GF-D8 (cell line): ENCODE results near the gene ACOT9.
"Not testable (repeated sequence)": the region's sequence is repeated elsewhere in the genome, so short reads cannot be mapped to it uniquely, and the experiment has no call there.

Experiments
- DNase-seq: peaks from one replicate; lab custom pipeline; 2025; lab: John Stamatoyannopoulos, UW

The ACOT9 gene

GRCh38 chrX:23742697-23743622 is at the start of gene ACOT9:
Gene ACOT9, minus strand, starts transcription at chrX:23743276. Its CDS starts 132 bp downstream, at chrX:23743144.
- peak; percentile 61 for DNase-seq

- no peak for DNase-seq
Measured at GRCh38 chrX:23790155-23790497, 47.0 kb upstream of the ACOT9 start.

GRCh38 chrX:23789386-23790154 is 46.5 kb upstream of the ACOT9 start:
- DNase-seq = no peak

GRCh38 chrX:23788946-23789345 is 45.9 kb upstream of the ACOT9 start:
- DNase-seq = no peak

GRCh38 chrX:23788521-23788920 is 45.4 kb upstream of the ACOT9 start:
- DNase-seq = no peak

GRCh38 chrX:23787745-23788118 is 44.7 kb upstream of the ACOT9 start:
- no peak for DNase-seq

GRCh38 chrX:23786268-23786815 is 43.3 kb upstream of the ACOT9 start:
- DNase-seq = no peak

- DNase-seq = no peak
Measured at GRCh38 chrX:23785580-23785979, 42.5 kb upstream of the ACOT9 start.

GRCh38 chrX:23784470-23785331 is 41.6 kb upstream of the ACOT9 start:
- peak; percentile 67 for DNase-seq

- DNase-seq = no peak
Measured at GRCh38 chrX:23783589-23784469, 40.8 kb upstream of the ACOT9 start.

GRCh38 chrX:23782863-23783588 is 40.0 kb upstream of the ACOT9 start, which contains the start of gene SAT1:
Gene SAT1, plus strand, starts transcription at chrX:23783173. Its CDS starts 179 bp downstream, at chrX:23783352.
- peak; percentile 67 for DNase-seq

- no peak for DNase-seq
Measured at GRCh38 chrX:23782455-23782854, 39.4 kb upstream of the ACOT9 start.

- no peak for DNase-seq
Measured at GRCh38 chrX:23779025-23779424, 35.9 kb upstream of the ACOT9 start.

GRCh38 chrX:23776363-23776762 is 33.3 kb upstream of the ACOT9 start:
- no peak for DNase-seq

- no peak for DNase-seq
Measured at GRCh38 chrX:23773601-23774175, 30.6 kb upstream of the ACOT9 start.

GRCh38 chrX:23771086-23771485 is 28.0 kb upstream of the ACOT9 start:
- DNase-seq = not testable (repeated sequence)

- DNase-seq = no peak
Measured at GRCh38 chrX:23770142-23770541, 27.1 kb upstream of the ACOT9 start.

- no peak for DNase-seq
Measured at GRCh38 chrX:23766650-23767551, 23.8 kb upstream of the ACOT9 start.

GRCh38 chrX:23765868-23766267 is 22.8 kb upstream of the ACOT9 start:
- no peak for DNase-seq
